Fibroblast of lung (primary cell): ENCODE measurements around the gene UMAD1. TPM values are rescaled to one million over a fixed set of nuclear protein-coding genes. Genes with fewer than 3 reads are reported as not detected.
A peak's percentile ranks its signal among the peaks of the same experiment; 100 is the strongest.
"Not testable (repeated sequence)": the region's sequence is repeated elsewhere in the genome, so short reads cannot be mapped to it uniquely, and the experiment has no call there.

ENCODE experiments used
- DNase-seq, 2 donors: peaks; one replicate each; pipeline versions ENCODE4 v3.0.0 to v3.0.0-alpha.2; 2010; ENCODE audit warnings: low read depth in 2 of 2
- H2AFZ ChIP-seq: 2 replicates; pipeline ENCODE4 v1.5.1; 2012; ENCODE audit warnings: low read length, control low read depth, inconsistent platforms
- H3K27ac ChIP-seq: 2 replicates; pipeline ENCODE4 v1.5.1; 2011; ENCODE audit warnings: low read length, control low read depth; ENCODE audit not compliant: insufficient read depth
- H3K27me3 ChIP-seq: 2 replicates; pipeline ENCODE4 v1.5.1; 2011; ENCODE audit warnings: mild to moderate bottlenecking, low read length; ENCODE audit not compliant: control insufficient read depth, insufficient read depth
- H3K36me3 ChIP-seq: 2 replicates; pipeline ENCODE4 v1.5.1; 2011; ENCODE audit warnings: low read length; ENCODE audit not compliant: control insufficient read depth, insufficient read depth
- H3K4me1 ChIP-seq: 2 replicates; pipeline ENCODE4 v1.5.1; 2011; ENCODE audit warnings: low read length; ENCODE audit not compliant: control insufficient read depth, insufficient read depth; ENCODE audit errors: extremely low read depth
- H3K4me2 ChIP-seq: 2 replicates; pipeline ENCODE4 v1.5.1; 2011; ENCODE audit warnings: low read length, control low read depth; ENCODE audit not compliant: insufficient read depth; ENCODE audit errors: extremely low read depth
- H3K4me3 ChIP-seq, 4 experiments: fragments of 200-600 bp in 1 of 4; sonication (generic) in 1 of 4; replicated peaks in 1 of 4; 2 replicates each; pipeline ENCODE4 v1.5.1; 2011 to 2016; ENCODE audit warnings: low read length in 4 of 4, low read depth in 3 of 4, mild to moderate bottlenecking in 3 of 4, control low read depth in 2 of 4, inconsistent platforms in 1 of 4, mixed read lengths in 1 of 4; ENCODE audit not compliant: insufficient read depth in 1 of 4; ENCODE audit errors: control extremely low read depth in 1 of 4
- H3K79me2 ChIP-seq: 2 replicates; pipeline ENCODE4 v1.5.1; 2012; ENCODE audit warnings: mild to moderate bottlenecking, low read length, inconsistent platforms; ENCODE audit not compliant: control insufficient read depth, insufficient read depth
- H3K9ac ChIP-seq: 2 replicates; pipeline ENCODE4 v1.5.1; 2011; ENCODE audit warnings: mild to moderate bottlenecking, low read length, control low read depth; ENCODE audit not compliant: insufficient read depth
- H3K9me3 ChIP-seq: 2 replicates; pipeline ENCODE4 v1.5.1; 2012; ENCODE audit warnings: low read depth, low read length; ENCODE audit not compliant: control insufficient read depth, insufficient read depth
- H4K20me1 ChIP-seq: 2 replicates; pipeline ENCODE4 v1.5.1; 2011; ENCODE audit warnings: low read length; ENCODE audit not compliant: control insufficient read depth, insufficient read depth; ENCODE audit errors: extremely low read depth
- CTCF ChIP-seq, 2 donors: IDR thresholded peaks in 1 of 2; conservative IDR thresholded peaks in 1 of 2; 1 replicate in 1 of 2; 2 replicates in 1 of 2; pipeline ENCODE4 v1.5.1; 2011 to 2012; ENCODE audit warnings: low read length in 2 of 2, control low read depth in 1 of 2, inconsistent platforms in 1 of 2, low read depth in 1 of 2, mild to moderate bottlenecking in 1 of 2
- EZH2 ChIP-seq: IDR thresholded peaks from 2 replicates; pipeline ENCODE4 v1.5.1; 2012; ENCODE audit warnings: low read length, control low read depth, mild to moderate bottlenecking; ENCODE audit errors: missing control alignments
- polyA plus RNA-seq, 2 donors: library from polyadenylated mRNA; depleted of rRNA in 1 of 2; stranded (reverse) in 1 of 2; unstranded in 1 of 2; fragments of >200 nt; gene quantifications; 2 replicates each; pipeline ENCODE4 v1.2.1, GENCODE V29; 2011 to 2012; ENCODE audit warnings: missing spikeins in 1 of 2
- total RNA-seq: library from RNA; depleted of rRNA; stranded (reverse); fragments of >200 nt; gene quantifications from 2 replicates; pipeline ENCODE4 v1.2.1, GENCODE V29; 2014

Gene UMAD1
- total and polyA plus RNA-seq, 2 donors (not counting 1 experiment from before 2014, with no cell fraction given) = 12.4 to 19.8 TPM

- Histone ChIP-seq H3K27ac (no peak overlapping the region), H3K4me1 (no peaks in the 10 kb centered on the region), H3K9ac (no peak overlapping the region), H3K9me3 (no peaks in the 10 kb centered on the region), H4K20me1 (no peaks in the 10 kb centered on the region), H3K27me3 (no peaks in the 10 kb centered on the region), H2AFZ (no peak overlapping the region), H3K36me3 (no peaks in the 10 kb centered on the region), H3K4me2 (no peak overlapping the region), H3K4me3 (no peak overlapping the region), H3K79me2 (no peaks in the 10 kb centered on the region)
- DNase-seq = no peak
- no peak for TF ChIP-seq CTCF (conservative IDR thresholded peaks at IDR 0.05 in 1 of 2, IDR thresholded peaks at IDR 0.05 in 1 of 2; ENCODE audit: low read depth in 1 of 2, low read length in 2 of 2)
- no peak for TF ChIP-seq EZH2
Measured at GRCh38 chr7:7802531-7802930, 162.0 kb downstream of the UMAD1 start.

GRCh38 chr7:7803715-7804178 is 163.2 kb downstream of the UMAD1 start:
- no peaks in the 10 kb centered on the region for H3K36me3 ChIP-seq
- H2AFZ ChIP-seq = no peak overlapping the region
- no peak overlapping the region for H3K27ac ChIP-seq
- H3K79me2 ChIP-seq = no peaks in the 10 kb centered on the region
- no peaks in the 10 kb centered on the region for H3K27me3 ChIP-seq
- H3K9ac ChIP-seq = no peak overlapping the region
- no peak overlapping the region for H3K4me2 ChIP-seq
- DNase-seq = peak in 1 of 2 donors; percentile 18
- H3K4me1 ChIP-seq = no peaks in the 10 kb centered on the region
- no peaks in the 10 kb centered on the region for H3K9me3 ChIP-seq
- H4K20me1 ChIP-seq = no peaks in the 10 kb centered on the region
- TF ChIP-seq CTCF (conservative IDR thresholded peaks at IDR 0.05 in 1 of 2, IDR thresholded peaks at IDR 0.05 in 1 of 2; ENCODE audit: low read depth in 1 of 2, low read length in 2 of 2) = no peak
- no peak for TF ChIP-seq EZH2
- no peak overlapping the region for H3K4me3 ChIP-seq

GRCh38 chr7:7804822-7805221 is 164.3 kb downstream of the UMAD1 start:
- not testable (repeated sequence) for H3K9ac ChIP-seq, H3K4me3 ChIP-seq, H3K79me2 ChIP-seq, DNase-seq, H4K20me1 ChIP-seq, H3K27ac ChIP-seq, H3K36me3 ChIP-seq, H3K4me1 ChIP-seq, H3K4me2 ChIP-seq, H3K27me3 ChIP-seq, H2AFZ ChIP-seq, H3K9me3 ChIP-seq
